IMR-90 (cell line): Measurements from ENCODE around the gene PCGF3. TPM values are rescaled to one million over a fixed set of nuclear protein-coding genes. Genes with fewer than 3 reads are reported as not detected.

Experiments used
- ATAC-seq: fragments of 200-7000 bp; cut with Tn5 transposase; 2 replicates; pipeline ENCODE4 v1.9.1; 2020; ENCODE audit warnings: low read depth, mild to moderate bottlenecking, moderate library complexity
- BruUV-seq: library from RNA; stranded (reverse); fragments of 400-500 nt; replicated peaks from 2 replicates; lab custom pipeline; 2021; lab: Mats Ljungman, UMichigan
- CTCF ChIA-PET: fragments of 300-600 bp; formaldehyde crosslinking; extraction: SDS; loops from one replicate; lab custom pipeline; 2021; ENCODE audit warnings: antibody characterized with exemption; lab: Yijun Ruan, JAX
- POLR2A ChIA-PET: fragments of 300-600 bp; sonication (Branson Sonifier 250); formaldehyde crosslinking; loops from one replicate; lab custom pipeline; 2022; ENCODE audit warnings: antibody characterized with exemption; ENCODE audit not compliant: unreplicated experiment; lab: Charles Lee
- DNase-seq: peaks from one replicate; pipeline ENCODE4 v3.0.0; 2013
- H2AFZ ChIP-seq: replicated peaks from 2 replicates; pipeline ENCODE3; 2013; ENCODE audit warnings: low read length, mild to moderate bottlenecking; ENCODE audit not compliant: poor library complexity
- H2AK5ac ChIP-seq: 2 replicates; pipeline ENCODE4 v1.6.1; 2013; ENCODE audit warnings: low read depth, low read length, inconsistent platforms
- H2AK9ac ChIP-seq: replicated peaks from 2 replicates; pipeline ENCODE3; 2013; ENCODE audit warnings: mild to moderate bottlenecking, low read depth, low read length, moderate library complexity; ENCODE audit not compliant: poor library complexity
- H2BK120ac ChIP-seq: 2 replicates; pipeline ENCODE4 v1.6.1; 2013; ENCODE audit warnings: low read depth, low read length, inconsistent platforms
- H2BK15ac ChIP-seq: 3 replicates; pipeline ENCODE4 v1.6.1; 2013; ENCODE audit warnings: low read depth, low read length, inconsistent platforms
- H2BK20ac ChIP-seq: 2 replicates; pipeline ENCODE4 v1.6.1; 2013; ENCODE audit warnings: low read depth, mild to moderate bottlenecking, inconsistent platforms, low read length, moderate library complexity
- H2BK5ac ChIP-seq: 2 replicates; pipeline ENCODE4 v1.6.1; 2013; ENCODE audit warnings: mild to moderate bottlenecking, low read depth, low read length, inconsistent platforms; ENCODE audit not compliant: poor library complexity, severe bottlenecking
- H3K14ac ChIP-seq: replicated peaks from 2 replicates; pipeline ENCODE4 v1.6.1; 2013; ENCODE audit warnings: low read depth, low read length, inconsistent platforms
- H3K18ac ChIP-seq: 2 replicates; pipeline ENCODE4 v1.6.1; 2013; ENCODE audit warnings: low read depth, low read length, control low read depth
- H3K23ac ChIP-seq: 2 replicates; pipeline ENCODE4 v1.6.1; 2013; ENCODE audit warnings: low read depth, low read length, inconsistent platforms
- H3K27ac ChIP-seq: 2 replicates; pipeline ENCODE4 v1.5.1; 2013; ENCODE audit warnings: mild to moderate bottlenecking, control low read depth, low read length; ENCODE audit not compliant: insufficient read depth
- H3K27me3 ChIP-seq: 2 replicates; pipeline ENCODE4 v1.6.1; 2013; ENCODE audit warnings: low read length; ENCODE audit not compliant: control insufficient read depth, insufficient read depth
- H3K36me3 ChIP-seq: 2 replicates; pipeline ENCODE4 v1.6.1; 2013; ENCODE audit warnings: low read length, mixed read lengths; ENCODE audit not compliant: control insufficient read depth, insufficient read depth
- H3K4ac ChIP-seq: 2 replicates; pipeline ENCODE4 v1.6.1; 2013; ENCODE audit warnings: low read depth, low read length, inconsistent platforms
- H3K4me1 ChIP-seq: 2 replicates; pipeline ENCODE4 v1.6.1; 2013; ENCODE audit warnings: low read length, mixed read lengths; ENCODE audit not compliant: control insufficient read depth, insufficient read depth
- H3K4me2 ChIP-seq: 2 replicates; pipeline ENCODE4 v1.6.1; 2013; ENCODE audit warnings: low read depth, mild to moderate bottlenecking, control low read depth, low read length, moderate library complexity
- H3K4me3 ChIP-seq: 2 replicates; pipeline ENCODE4 v1.5.1; 2013; ENCODE audit warnings: low read depth, mild to moderate bottlenecking, control low read depth, low read length, moderate library complexity; ENCODE audit not compliant: insufficient read depth
- H3K56ac ChIP-seq: 2 replicates; pipeline ENCODE4 v1.6.1; 2013; ENCODE audit warnings: low read length, inconsistent platforms; ENCODE audit not compliant: insufficient read depth; ENCODE audit errors: extremely low read depth
- H3K79me1 ChIP-seq, 2 experiments: 2 replicates each; pipeline ENCODE4 v1.6.1; 2013; ENCODE audit warnings: low read length in 2 of 2, inconsistent platforms in 1 of 2, low read depth in 1 of 2
- H3K9ac ChIP-seq: 2 replicates; pipeline ENCODE4 v1.6.1; 2013; ENCODE audit warnings: low read depth, low read length, control low read depth
- H3K9me1 ChIP-seq: 2 replicates; pipeline ENCODE4 v1.6.1; 2013; ENCODE audit warnings: low read length, inconsistent platforms; ENCODE audit not compliant: insufficient read depth
- H3K9me3 ChIP-seq: 2 replicates; pipeline ENCODE4 v1.6.1; 2013; ENCODE audit warnings: low read length; ENCODE audit not compliant: control insufficient read depth, insufficient read depth
- H4K20me1 ChIP-seq: 2 replicates; pipeline ENCODE4 v1.6.1; 2013; ENCODE audit warnings: low read length, inconsistent platforms; ENCODE audit not compliant: insufficient read depth
- H4K5ac ChIP-seq: 2 replicates; pipeline ENCODE4 v1.6.1; 2013; ENCODE audit warnings: mild to moderate bottlenecking, low read depth, low read length, control low read depth
- H4K8ac ChIP-seq, 2 experiments: 2 replicates each; pipeline ENCODE4 v1.6.1; 2013; ENCODE audit warnings: low read depth in 2 of 2, low read length in 2 of 2, control low read depth in 1 of 2, inconsistent platforms in 1 of 2
- H4K91ac ChIP-seq: 2 replicates; pipeline ENCODE4 v1.6.1; 2013; ENCODE audit warnings: low read depth, low read length, inconsistent platforms; ENCODE audit not compliant: insufficient read depth
- CEBPB ChIP-seq: IDR thresholded peaks from 2 replicates; pipeline ENCODE4 v1.6.1; 2012; ENCODE audit warnings: low read depth, low read length, improper control_type of control experiment
- FOS ChIP-seq: fragments of 150-350 bp; IDR thresholded peaks from 2 replicates; pipeline ENCODE4 v1.6.1; 2016; ENCODE audit warnings: low read depth, low read length
- NFE2L2 ChIP-seq: fragments of 150-350 bp; IDR thresholded peaks from 2 replicates; pipeline ENCODE4 v1.6.1; 2016; ENCODE audit warnings: low read depth, mild to moderate bottlenecking, low read length
- RAD21 ChIP-seq: IDR thresholded peaks from 2 replicates; pipeline ENCODE4 v1.6.1; 2012; ENCODE audit warnings: low read length, improper control_type of control experiment
- RCOR1 ChIP-seq: IDR thresholded peaks from 2 replicates; pipeline ENCODE4 v1.6.1; 2012; ENCODE audit warnings: mild to moderate bottlenecking, low read length, improper control_type of control experiment; ENCODE audit not compliant: insufficient replicate concordance
- SMC3 ChIP-seq: fragments of 150-350 bp; IDR thresholded peaks from 2 replicates; pipeline ENCODE4 v1.6.1; 2016; ENCODE audit warnings: low read depth, mild to moderate bottlenecking, antibody characterized with exemption, low read length, moderate library complexity
- WGBS, 2 experiments: methylation state at CpG; one replicate each; pipeline versions ENCODE4 v1.1.5 to v1.1.7; 2013; ENCODE audit warnings: missing lambda C conversion rate in 2 of 2; ENCODE audit not compliant: insufficient read length in 1 of 2; ENCODE audit errors: extremely low coverage in 2 of 2; 5-methylcytosine and 5-hydroxymethylcytosine counted together
- dilution Hi-C: fragments of 300-500 bp; cut with HindIII; formaldehyde crosslinking; loops from one replicate; pipeline ENCODE4 v1.14.3; 2018; ENCODE audit warnings: low sequenced_read_pairs; ENCODE audit not compliant: unreplicated experiment
- in situ Hi-C: fragments of 300-500 bp; cut with MboI; formaldehyde crosslinking; loops from 3 replicates; pipeline ENCODE4 v1.14.3; 2019; ENCODE audit warnings: low sequenced_read_pairs, inconsistent platforms, mixed read lengths
- intact Hi-C: fragments of 100-400 bp; cut with micrococcal nuclease; formaldehyde crosslinking; loops from 2 replicates; pipeline ENCODE4 v1.10.0; 2022
- polyA plus RNA-seq, 3 experiments: library from polyadenylated mRNA; depleted of rRNA; stranded (reverse); fragments of >200 nt; gene quantifications; 2 replicates each; pipeline ENCODE4 v1.2.3, GENCODE V29; 2012; ENCODE audit warnings: low replicate concordance in 1 of 3
- total RNA-seq: library from RNA; depleted of rRNA; stranded (reverse); fragments of >200 nt; gene quantifications from 2 replicates; pipeline ENCODE4 v1.2.3, GENCODE V29; 2012
- TF ChIP-seq, protein P1 (sequence below): fragments of 150-350 bp; IDR thresholded peaks from 2 replicates; pipeline ENCODE4 v1.6.1; 2016; ENCODE audit warnings: low read depth, mild to moderate bottlenecking, low read length, moderate library complexity, borderline replicate concordance
- TF ChIP-seq, protein P2 (sequence below): fragments of 150-350 bp; IDR thresholded peaks from 2 replicates; pipeline ENCODE4 v1.6.1; 2017; ENCODE audit warnings: mild to moderate bottlenecking, antibody characterized with exemption, low read length, low read depth
- TF ChIP-seq, protein P3 (sequence below): conservative IDR thresholded peaks from 2 replicates; pipeline ENCODE4 v1.5.1; 2012; ENCODE audit warnings: mild to moderate bottlenecking, low read depth, low read length, improper control_type of control experiment

PCGF3 gene
- total and polyA plus RNA-seq, 2 of the 4 experiments (the other 2 are of a cell fraction) = 40.0 to 55.3 TPM

DNA sequence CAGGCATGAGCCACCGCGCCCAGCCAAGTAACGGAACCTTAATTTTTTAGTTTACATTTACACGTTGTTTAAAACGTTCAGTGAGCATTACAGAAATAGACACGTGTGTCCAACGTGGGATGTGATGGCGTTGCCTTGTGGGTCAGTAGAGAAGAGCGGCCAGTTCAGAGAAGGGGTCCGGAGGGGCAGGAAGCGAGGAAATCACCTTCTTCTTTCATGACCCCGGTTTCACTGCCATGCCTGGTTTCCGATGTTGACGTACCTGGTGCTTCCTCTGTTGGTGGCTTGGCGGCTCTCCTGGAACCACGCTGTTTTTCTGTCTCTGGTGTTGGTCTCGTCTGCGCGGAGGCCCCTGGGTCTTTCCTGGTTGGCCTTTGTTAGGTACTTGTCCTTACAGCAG, 42.8 kb downstream of the PCGF3 start:
- ChIA-PET POLR2A (no interaction called here), CTCF (no interaction called here)
- Histone ChIP-seq H3K4me2 (no peak overlapping the region), H4K20me1 (peaks cover 41% of the 10 kb centered on the region), H3K4me1 (peaks cover 6% of the 10 kb centered on the region), H3K9ac (no peak overlapping the region), H2BK5ac (no peak overlapping the region), H2AK5ac (no peak overlapping the region), H3K56ac (no peak overlapping the region), H3K14ac (no peak overlapping the region), H3K79me1 (peaks cover 21 to 54% of the 10 kb centered on the region in 2 experiments), H4K5ac (no peak overlapping the region), H3K23ac (no peak overlapping the region), H2BK15ac (no peak overlapping the region), H3K9me1 (peaks cover 10% of the 10 kb centered on the region), H4K8ac (no peak overlapping the region), H4K91ac (no peak overlapping the region), H2BK20ac (no peak overlapping the region), H3K36me3 (peaks cover 45% of the 10 kb centered on the region), H3K9me3 (no peaks in the 10 kb centered on the region), H3K18ac (no peak overlapping the region), H3K4ac (no peak overlapping the region), H3K27me3 (no peaks in the 10 kb centered on the region), H3K27ac (no peak overlapping the region), H2AFZ (no peak overlapping the region), H3K4me3 (no peak overlapping the region), H2BK120ac (no peak overlapping the region), H2AK9ac (no peak overlapping the region)
- intact Hi-C loops = no loop called here
- in situ Hi-C loops = no loop called here
- no TSS peak for BruUV-seq
- no peak for TF ChIP-seq RAD21
- no peak for TF ChIP-seq RCOR1
- TF ChIP-seq, protein P1, sequence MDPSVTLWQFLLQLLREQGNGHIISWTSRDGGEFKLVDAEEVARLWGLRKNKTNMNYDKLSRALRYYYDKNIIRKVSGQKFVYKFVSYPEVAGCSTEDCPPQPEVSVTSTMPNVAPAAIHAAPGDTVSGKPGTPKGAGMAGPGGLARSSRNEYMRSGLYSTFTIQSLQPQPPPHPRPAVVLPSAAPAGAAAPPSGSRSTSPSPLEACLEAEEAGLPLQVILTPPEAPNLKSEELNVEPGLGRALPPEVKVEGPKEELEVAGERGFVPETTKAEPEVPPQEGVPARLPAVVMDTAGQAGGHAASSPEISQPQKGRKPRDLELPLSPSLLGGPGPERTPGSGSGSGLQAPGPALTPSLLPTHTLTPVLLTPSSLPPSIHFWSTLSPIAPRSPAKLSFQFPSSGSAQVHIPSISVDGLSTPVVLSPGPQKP = no peak
- no peak for TF ChIP-seq NFE2L2
- no peak for TF ChIP-seq FOS
- TF ChIP-seq CEBPB = no peak
- TF ChIP-seq, protein P2, sequence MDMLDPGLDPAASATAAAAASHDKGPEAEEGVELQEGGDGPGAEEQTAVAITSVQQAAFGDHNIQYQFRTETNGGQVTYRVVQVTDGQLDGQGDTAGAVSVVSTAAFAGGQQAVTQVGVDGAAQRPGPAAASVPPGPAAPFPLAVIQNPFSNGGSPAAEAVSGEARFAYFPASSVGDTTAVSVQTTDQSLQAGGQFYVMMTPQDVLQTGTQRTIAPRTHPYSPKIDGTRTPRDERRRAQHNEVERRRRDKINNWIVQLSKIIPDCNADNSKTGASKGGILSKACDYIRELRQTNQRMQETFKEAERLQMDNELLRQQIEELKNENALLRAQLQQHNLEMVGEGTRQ = no peak
- TF ChIP-seq, protein P3, sequence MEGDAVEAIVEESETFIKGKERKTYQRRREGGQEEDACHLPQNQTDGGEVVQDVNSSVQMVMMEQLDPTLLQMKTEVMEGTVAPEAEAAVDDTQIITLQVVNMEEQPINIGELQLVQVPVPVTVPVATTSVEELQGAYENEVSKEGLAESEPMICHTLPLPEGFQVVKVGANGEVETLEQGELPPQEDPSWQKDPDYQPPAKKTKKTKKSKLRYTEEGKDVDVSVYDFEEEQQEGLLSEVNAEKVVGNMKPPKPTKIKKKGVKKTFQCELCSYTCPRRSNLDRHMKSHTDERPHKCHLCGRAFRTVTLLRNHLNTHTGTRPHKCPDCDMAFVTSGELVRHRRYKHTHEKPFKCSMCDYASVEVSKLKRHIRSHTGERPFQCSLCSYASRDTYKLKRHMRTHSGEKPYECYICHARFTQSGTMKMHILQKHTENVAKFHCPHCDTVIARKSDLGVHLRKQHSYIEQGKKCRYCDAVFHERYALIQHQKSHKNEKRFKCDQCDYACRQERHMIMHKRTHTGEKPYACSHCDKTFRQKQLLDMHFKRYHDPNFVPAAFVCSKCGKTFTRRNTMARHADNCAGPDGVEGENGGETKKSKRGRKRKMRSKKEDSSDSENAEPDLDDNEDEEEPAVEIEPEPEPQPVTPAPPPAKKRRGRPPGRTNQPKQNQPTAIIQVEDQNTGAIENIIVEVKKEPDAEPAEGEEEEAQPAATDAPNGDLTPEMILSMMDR = no peak
- TF ChIP-seq SMC3 = no peak
- dilution Hi-C loops = no loop called here
- DNase-seq = no peak
- 94% methylated on average over 12 of the region's 19 CpGs; no CpG with 5 or more reads in 1 of the 2 experiments for WGBS, 2 experiments
- no peak for ATAC-seq
